HG03045 (cell line): Measurements from ENCODE around the gene WIPF2.
"Not testable (repeated sequence)": the region's sequence is repeated elsewhere in the genome, so short reads cannot be mapped to it uniquely, and the experiment has no call there.

Experiments used
- ATAC-seq: cut with Tn5 transposase; IDR thresholded peaks from one replicate; pipeline ENCODE4 v1.9.1; 2021; ENCODE audit warnings: mild to moderate bottlenecking, moderate library complexity; ENCODE audit not compliant: unreplicated experiment

Gene WIPF2

GRCh38 chr17:40191237-40192208 lies 27.6 kb upstream of the WIPF2 start:
- ATAC-seq: peak; percentile 57

- ATAC-seq: no peak
Measured at GRCh38 chr17:40192961-40193360, 26.1 kb upstream of the WIPF2 start.

GRCh38 chr17:40194821-40195220 lies 24.3 kb upstream of the WIPF2 start:
- ATAC-seq: no peak

DNA sequence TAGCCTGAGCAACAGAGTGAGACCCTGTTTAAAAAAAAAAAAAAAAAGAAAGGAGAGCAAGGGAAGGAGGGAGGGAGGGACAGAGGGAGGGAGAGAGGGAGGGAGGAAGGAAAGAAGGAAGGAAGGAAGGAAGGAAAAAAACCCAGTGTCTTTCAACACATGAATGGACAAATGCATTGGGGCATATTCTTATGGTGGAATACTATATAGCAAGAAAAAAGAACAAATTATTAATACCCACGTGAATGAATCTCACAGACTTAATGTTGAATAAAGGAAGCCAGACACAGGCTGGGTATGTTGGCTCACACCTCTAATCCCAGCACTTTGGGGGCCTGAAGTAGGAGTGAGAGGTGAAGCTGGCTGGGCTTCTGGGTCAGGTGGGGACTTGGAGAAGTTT lies 21.6 kb upstream of the WIPF2 start:
- ATAC-seq: no peak

DNA sequence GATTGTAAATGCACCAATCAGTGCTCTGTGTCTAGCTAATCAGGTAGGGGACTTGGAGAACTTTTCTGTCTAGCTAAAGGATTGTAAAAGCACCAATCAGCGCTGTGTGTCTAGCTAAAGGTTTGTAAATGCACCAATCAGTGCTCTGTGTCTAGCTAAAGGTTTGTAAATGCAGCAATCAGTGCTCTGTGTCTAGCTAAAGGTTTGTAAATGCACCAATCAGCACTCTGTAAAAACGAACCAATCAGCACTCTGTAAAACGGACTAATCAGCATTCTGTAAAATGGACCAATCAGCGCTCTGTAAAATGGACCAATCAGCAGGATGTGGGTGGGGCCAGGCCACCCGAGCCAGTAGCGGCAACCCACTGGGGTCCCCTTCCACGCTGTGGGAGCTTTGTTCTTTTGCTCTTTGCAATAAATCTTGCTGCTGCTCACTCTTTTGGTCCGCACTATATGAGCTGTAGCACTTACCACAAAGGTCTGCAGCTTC lies 21.1 kb upstream of the WIPF2 start:
- ATAC-seq: not testable (repeated sequence)

- no peak for ATAC-seq
Measured at GRCh38 chr17:40198576-40198975, 20.5 kb upstream of the WIPF2 start.

GRCh38 chr17:40203131-40203530 lies 16.0 kb upstream of the WIPF2 start:
- ATAC-seq: no peak

- ATAC-seq: not testable (repeated sequence)
Measured at GRCh38 chr17:40206193-40206592, 12.9 kb upstream of the WIPF2 start.

DNA sequence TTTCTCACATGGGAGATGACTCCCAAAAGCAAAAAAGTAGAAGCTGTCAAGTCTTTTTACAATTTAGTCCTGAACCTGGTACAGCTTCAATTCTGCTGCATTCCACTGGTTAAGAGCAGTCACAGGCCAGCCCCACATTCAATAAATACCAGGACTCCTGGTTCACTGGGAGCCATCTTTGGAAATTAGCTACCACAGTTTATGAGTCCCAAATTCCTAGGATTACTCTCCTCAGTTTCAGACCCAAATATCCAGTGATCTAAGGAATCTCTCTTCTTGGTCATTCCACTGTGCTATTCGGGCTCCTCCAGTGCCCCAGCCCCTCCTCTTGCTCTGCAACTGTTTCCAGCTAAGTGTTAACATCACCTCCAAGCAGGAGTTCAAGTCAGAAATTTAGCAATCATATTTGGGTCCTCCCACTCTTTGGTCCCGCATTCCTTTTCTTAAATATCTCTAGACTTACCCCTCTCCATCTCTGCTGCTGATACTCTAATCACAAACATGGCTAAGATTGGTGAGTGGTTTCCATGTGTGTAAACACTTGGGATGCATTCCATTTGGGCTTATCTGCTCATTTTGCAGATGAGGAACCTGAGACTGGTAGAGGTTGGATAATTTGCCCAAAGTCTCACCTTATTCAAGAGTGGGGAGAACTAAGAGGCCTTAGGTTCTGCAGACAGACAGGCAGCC lies 9.6 kb upstream of the WIPF2 start:
- no peak for ATAC-seq

DNA sequence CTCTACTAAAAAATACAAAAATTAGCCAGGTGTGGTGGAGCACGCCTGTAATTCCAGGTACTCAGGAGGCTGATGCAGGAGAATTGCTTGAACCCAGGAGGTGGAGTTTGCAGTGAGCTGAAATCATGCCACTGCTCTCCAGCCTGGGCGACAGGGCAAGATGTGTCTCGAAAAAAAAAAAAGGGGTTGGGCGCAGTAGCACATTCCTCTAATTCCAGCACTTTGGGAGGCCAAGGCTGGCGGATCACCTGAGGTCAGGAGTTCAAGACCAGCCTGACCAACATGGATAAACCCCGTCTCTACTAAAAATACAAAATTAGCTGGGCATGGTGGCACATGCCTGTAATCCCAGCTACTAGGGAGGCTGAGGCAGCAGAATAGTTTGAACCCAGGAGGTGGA lies 5.2 kb upstream of the WIPF2 start:
- ATAC-seq: not testable (repeated sequence)

DNA sequence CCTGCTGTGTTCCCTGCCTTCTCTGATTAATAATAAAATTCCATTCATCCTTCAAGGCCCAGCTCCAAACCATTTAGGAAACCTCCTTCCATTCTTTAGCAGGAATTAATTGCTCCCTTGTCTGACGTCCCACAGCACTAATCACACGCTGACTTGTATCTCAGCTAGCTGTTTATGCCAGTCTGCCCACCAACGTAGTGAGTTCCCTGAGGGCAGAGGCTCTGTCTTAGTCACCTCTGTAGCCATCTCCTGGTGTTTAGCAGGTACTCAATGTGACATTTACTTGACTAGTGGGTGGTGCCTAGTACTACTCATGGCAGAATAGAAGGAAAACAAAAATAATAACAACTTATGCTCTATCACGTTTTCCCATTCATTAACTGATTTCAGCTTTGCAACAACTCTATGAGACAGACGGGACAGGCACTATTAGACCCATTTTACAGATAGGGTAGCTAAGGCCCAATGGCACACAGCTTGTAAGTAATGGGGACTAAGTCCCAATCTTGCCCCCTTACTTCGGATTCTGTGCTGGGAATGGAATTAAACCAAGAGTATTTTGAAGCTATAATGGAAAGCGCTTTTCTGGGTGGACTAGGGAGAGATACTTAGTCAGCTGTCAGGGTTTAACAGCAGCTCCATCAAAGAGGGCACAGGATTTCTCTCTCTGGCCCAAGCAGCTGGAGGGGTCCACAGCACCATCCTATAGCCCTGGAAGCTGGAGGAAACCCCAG lies 931 bp upstream of the WIPF2 start:
- ATAC-seq: no peak

GRCh38 chr17:40219594-40220338 lies 662 bp downstream of the WIPF2 start:
- ATAC-seq: peak; percentile 3

DNA sequence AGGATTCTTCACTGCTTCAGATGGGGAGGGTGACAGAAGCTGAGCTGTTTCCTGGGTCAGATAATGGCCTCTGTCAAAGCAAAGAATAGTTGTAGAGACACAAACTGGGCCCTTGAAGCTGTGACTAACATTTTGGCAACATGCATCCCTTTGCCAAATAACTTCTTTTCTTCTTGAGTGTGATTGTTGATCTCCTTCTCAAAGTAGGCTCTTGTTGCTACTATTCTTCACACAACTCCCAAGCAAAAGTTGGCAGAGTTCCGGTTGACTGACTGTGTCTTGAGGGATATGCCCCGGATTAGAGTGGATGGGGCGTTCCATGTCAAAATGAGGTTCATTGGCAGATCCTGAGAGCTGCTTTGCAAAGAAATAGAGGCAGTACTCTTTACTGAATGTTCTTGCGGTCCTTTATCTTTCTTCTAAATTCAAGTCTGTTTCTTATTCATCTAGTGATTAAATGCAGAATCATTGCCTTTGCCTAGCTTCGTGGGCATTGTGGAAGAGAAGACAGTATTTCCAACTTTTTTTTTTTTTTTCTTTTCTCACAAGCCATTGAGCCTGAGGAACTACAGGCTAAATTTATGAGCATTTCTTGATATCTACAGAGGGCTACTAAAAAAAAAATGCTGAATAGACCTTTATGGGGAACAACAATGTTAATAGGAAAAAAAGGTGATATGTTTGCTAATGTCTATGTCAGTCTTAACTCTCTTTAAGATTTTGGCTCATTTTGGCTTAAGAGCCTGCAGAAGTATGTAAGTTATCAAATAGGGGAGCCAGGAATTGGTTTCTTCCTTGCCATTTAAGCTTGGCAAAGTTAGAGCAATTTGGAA lies 5.8 kb downstream of the WIPF2 start:
- no peak for ATAC-seq

DNA sequence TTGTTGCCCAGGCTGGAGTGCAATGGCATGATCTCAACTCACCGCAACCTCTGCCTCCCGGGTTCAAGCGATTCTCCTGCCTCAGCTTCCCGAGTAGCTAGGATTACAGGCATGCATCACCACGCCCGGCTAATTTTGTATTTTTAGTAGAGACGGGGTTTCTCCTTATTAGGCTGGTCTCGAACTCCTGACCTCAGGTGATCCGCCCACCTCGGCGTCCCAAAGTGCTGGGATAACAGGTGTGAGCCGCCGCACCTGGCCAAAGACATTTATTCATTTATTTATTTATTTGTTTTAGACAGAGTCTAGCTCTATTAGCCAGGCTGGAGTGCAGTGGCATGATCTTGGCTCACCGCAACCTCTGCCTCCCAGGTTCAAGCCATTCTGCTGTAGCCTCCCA lies 10.0 kb downstream of the WIPF2 start:
- ATAC-seq: not testable (repeated sequence)

DNA sequence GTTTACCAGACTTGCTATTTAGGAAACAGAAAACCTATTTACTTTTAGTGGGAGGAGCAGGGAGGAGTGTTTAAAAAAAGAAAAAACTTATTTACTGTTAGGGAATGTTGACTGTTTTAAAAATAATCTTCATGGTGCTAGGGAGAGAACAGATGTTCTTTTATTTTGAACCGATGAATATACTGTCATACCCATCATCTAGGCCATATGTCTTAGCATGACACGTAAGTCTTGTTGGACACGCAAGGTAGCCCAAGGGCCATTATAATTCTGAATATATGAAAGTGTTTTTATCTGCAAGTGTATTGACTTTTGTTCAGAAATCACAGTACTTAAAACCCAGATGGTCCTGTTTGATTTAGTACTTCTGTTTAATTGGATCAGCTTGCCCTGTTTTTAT lies 11.6 kb downstream of the WIPF2 start:
- ATAC-seq: no peak

GRCh38 chr17:40231928-40232327 lies 12.8 kb downstream of the WIPF2 start:
- not testable (repeated sequence) for ATAC-seq

DNA sequence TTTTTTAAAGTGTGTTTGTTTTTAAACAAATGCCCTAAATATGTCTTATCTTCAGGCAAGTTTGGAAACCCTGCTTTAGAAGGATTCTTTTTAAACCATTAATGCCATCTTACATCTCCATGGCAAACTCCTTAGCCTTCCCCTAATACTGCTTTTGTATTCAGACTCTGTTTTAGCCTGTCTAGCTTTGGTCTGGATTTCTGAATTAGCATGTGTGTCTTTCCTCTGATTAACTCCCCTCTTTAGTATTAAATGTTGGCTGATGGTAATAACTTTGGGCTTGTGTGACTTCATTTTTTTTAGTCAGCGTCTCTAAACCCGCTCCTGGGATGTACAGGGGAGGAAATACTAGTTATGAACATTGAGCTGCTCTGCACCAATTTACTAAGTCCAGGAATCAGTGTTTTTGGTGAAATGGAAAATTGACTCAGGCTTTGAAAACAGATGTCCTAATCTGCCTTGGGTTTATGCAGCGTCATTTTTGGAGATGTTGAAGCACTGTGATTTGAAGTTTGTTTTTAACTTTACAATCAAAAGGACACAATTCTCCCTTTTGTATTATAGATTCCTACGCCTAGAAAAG lies 22.2 kb downstream of the WIPF2 start:
- no peak for ATAC-seq

GRCh38 chr17:40242774-40243173 lies 23.7 kb downstream of the WIPF2 start:
- no peak for ATAC-seq

DNA sequence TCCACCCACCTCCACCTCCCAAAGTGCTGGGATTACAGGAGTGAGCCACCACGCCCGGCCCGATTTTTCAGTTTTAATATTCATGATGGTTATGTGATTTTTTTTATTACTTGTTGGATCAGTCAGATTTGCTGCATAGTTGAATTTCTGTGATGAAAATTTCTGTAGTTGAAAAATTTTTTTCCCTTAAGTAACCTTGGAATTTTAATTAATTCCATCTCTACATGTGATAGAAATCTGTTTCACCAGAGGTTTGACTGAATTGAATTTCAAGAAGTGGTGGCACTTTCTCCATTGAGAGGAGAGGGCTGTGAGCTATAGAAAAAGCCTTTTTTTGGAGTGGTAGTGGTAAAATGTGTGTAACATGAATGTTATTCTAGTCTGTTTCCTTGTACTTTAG lies 24.7 kb downstream of the WIPF2 start:
- no peak for ATAC-seq
